ENCODE results near the gene TPI1. TPM values are rescaled to one million over a fixed set of nuclear protein-coding genes. Genes with fewer than 3 reads are reported as not detected.

Gene TPI1
- total RNA-seq, 2 donors from 2014 or later, result 642 to 858 TPM

DNA sequence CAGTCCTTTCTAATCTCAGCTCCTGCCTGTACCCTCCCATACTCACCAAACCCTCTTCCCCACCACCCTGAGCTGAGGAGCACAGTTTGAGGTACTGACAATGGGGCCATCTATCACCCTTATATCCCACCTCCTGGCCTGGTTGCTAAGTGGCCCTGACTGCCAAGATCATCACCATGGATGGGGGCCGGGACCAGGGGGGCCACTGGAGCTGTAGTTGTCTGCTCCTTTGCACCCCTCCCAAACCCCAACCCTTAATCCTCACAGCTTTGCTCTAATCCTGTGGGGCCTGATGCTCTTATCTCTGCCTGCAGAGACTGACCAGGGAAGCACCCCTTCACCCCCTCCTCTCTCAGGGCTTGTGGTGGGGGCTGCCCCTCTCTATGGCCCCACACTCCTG lies 27.0 kb upstream of the TPI1 start:
- ATAC-seq (peak; percentile 2 to 18), DNase-seq (no peak)
- intact Hi-C loops (cut with DNase I), result no loop called here

- ATAC-seq, result peak; percentile 34 to 76
- intact Hi-C loops (cut with DNase I), result no loop called here
- DNase-seq, result no peak
Observed at GRCh38 chr12:6840761-6841515, 26.4 kb upstream of the TPI1 start, which contains the start of gene GNB3. Gene GNB3, plus strand, starts transcription at chr12:6840925. Its CDS starts 363 bp downstream, at chr12:6841288.

DNA sequence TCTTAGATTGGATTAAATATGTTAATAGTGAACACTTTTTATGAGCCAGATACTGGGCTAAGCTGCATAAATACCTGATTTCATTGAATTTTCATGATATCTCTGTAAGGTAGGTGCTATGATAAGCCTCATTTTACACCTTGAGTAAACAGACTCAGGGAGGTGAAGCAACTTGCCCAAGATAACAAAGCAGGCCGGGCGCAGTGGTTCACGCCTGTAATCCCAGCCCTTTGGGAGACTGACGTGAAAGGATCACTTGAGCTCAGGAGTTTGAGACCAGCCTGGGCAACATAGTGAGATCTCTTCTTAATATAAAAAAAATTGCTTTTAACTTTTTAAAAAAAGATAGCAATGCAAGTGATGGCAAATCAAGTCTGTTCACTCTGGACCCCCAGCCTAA lies 25.3 kb upstream of the TPI1 start:
- no peak for DNase-seq
- intact Hi-C loops (cut with DNase I), result no loop called here
- ATAC-seq, result no peak

GRCh38 chr12:6843118-6843902 lies 24.0 kb upstream of the TPI1 start:
- no peak for DNase-seq
- no peak for ATAC-seq
- intact Hi-C loops (cut with DNase I), result no loop called here

DNA sequence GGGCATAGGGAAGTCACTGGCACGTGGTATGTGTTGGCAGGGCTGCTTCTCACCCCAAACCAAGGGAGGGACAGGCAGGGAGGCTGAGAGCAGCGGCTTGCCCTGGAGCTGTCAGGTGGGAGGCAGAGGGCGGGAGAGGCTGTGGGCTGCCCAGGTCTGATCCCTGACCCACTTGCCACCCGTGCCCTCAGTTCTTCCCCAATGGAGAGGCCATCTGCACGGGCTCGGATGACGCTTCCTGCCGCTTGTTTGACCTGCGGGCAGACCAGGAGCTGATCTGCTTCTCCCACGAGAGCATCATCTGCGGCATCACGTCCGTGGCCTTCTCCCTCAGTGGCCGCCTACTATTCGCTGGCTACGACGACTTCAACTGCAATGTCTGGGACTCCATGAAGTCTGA lies 21.9 kb upstream of the TPI1 start:
- intact Hi-C loops (cut with DNase I), result no loop called here
- DNase-seq (no peak), ATAC-seq (no peak)

DNA sequence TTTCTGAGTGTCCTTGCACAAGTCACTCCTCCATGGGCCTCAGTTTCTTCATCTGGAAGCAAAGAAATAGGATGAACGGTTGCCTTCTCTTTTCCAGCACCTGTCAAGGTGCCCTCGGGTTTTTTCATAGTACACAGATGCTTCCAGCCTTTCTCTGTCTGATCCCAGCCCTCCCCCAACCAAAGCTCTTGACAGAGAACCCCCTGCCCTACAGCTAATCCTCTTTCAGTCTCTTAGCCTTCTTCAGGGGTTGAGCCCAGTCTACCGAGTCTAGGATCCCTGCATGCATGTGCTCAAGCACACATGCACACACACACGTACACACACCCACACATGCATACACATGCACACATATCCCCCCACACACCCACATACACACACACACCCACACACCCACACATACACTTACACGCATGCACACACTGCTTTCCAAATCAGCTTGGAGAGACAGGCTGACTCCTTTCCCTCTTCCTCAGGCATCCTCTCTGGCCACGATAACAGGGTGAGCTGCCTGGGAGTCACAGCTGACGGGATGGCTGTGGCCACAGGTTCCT lies 20.9 kb upstream of the TPI1 start:
- DNase-seq (no peak), ATAC-seq (no peak)
- intact Hi-C loops (cut with DNase I), result no loop called here

DNA sequence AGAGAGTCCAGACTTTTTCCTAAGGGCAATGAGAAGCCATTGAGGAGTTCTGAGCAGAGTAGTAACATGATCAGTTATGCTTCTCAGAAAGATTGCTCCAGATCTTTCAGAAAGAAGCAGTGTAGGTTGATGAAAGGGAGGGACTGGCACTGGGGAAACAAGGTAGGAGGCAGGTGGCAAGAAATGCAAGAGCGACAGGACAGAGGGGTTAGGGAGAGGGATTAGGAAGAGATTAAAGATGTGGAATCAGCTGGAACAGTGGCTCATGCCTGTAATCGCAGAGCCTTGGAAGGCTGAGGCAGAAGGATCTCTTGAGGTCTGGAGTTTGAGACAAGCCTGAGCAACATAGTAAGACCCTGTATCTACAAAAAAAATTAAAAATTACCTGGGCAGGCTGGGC lies 19.7 kb upstream of the TPI1 start:
- DNase-seq (no peak), ATAC-seq (no peak)
- intact Hi-C loops (cut with DNase I), result no loop called here

GRCh38 chr12:6849427-6849826 lies 17.9 kb upstream of the TPI1 start:
- intact Hi-C loops (cut with DNase I), result no loop called here
- DNase-seq (no peak), ATAC-seq (no peak)

DNA sequence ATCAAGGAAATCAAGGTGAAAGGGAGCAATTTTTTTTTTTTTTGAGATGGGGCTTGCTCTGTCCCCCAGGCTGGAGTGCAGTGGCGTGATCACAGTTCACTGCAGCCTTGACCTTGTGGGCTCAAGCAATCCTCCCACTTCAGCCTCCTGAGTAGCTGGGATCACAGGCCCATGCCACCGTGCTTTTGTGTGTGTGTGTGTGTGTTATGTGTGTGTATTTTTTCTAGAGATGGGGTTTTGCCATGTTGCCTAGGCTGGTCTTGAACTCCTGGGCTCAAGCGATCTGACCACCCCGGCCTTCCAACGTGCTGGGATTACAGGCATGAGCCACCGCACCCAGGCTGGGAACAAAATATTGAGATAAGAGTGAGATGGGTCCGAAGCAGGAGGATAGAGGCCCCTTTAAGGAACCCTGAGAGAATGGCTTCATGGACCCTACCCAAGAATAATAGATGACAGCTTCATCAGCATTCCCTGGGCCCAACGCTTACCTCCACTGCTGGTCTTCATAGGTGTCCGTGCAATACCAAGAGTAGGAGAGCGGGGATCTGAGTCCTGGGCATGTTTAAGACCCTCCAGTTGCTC lies 17.3 kb upstream of the TPI1 start:
- ATAC-seq, result no peak
- no peak for DNase-seq
- intact Hi-C loops (cut with DNase I), result no loop called here

GRCh38 chr12:6850796-6851152 lies 16.6 kb upstream of the TPI1 start:
- DNase-seq (no peak), ATAC-seq (no peak)
- intact Hi-C loops (cut with DNase I), result no loop called here

- peak; percentile 96 for DNase-seq
- ATAC-seq, result peak; percentile 82 to 86
- intact Hi-C loops (cut with DNase I), result no loop called here
Observed at GRCh38 chr12:6851153-6851920, 16.0 kb upstream of the TPI1 start, which contains the start of gene CDCA3. Gene CDCA3, minus strand, starts transcription at chr12:6851286. Its CDS starts 334 bp downstream, at chr12:6850952.

DNA sequence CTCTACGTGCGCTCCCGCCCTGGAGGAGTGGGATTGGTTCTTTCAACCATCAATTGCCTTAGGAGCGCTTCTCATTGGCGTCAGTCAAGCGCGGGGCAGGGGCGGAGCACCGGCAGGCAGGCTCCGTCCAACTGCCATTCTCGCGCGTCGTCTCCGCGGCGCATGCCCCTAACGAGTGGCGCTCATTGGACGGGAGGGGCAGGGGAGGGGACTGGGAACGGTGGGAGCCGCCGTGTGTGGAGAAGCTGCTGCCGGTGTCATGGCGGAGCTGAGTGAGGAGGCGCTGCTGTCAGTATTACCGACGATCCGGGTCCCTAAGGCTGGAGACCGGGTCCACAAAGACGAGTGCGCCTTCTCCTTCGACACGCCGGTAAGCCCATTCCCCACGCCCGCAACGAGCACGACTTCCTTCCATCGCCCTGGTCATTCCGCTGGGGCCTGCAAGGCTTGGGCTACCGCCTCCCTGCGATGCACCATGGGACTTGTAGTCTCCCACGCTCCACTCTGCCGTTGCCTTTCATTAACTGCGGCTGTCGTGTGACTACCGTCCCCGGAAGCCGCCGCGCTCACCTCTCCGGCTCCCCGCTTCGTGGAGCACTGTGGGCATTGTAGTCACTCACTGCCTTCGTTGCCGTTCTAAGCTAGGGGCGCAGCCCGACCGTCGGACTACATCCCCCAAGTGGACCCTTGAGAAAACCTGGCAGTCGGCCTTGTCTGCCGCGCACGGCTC lies 15.2 kb upstream of the TPI1 start, which contains the start of gene USP5:
USP5 (plus strand) TSS at position 230 of the 730 bp plus-strand sequence; CDS start at position 260, 30 bp downstream.
- peak; percentile 91 to 93 for ATAC-seq
- intact Hi-C loops (cut with DNase I), result no loop called here

DNA sequence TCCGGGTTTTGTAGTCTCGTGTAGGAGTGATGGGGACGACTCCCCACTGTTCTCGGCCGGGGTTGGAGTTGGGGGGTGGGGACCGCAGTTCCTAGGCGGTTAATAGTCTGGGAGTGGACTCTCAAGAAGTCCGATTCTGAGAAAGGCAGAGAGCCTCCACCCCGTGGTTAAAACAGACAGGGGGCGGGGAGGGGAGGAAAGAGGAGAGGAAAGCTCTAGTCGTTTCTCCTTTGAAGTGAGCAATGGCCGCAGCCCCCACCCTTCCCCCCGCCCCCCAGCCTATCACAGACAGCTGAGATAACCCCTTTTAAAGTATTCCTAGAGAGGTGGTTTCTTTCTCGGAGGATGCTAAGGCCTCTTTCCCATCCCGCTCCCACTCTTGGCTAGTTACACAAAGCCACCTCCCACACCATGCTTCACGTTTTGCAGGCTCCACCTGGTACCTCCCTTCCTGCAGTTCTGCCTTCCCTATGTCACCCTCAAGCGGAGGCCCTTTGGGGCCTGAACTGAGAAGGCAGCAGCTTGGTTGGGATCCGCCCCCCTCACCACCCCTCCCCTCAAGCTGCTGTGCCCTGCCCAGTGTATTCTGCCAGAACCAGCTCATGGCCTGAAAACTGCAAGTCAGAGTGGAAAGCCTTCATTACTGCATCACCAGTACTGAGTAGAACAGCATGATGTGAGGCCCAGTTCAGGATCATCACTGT lies 14.5 kb upstream of the TPI1 start:
- intact Hi-C loops (cut with DNase I), result no loop called here
- ATAC-seq (peak in 1 of 2 donors; percentile 0), DNase-seq (peak; percentile 56)

More for the DNA sequence above, 15.2 kb upstream of the TPI1 start, which contains the start of gene USP5:
- peak; percentile 99 for DNase-seq

GRCh38 chr12:6853626-6854025 lies 13.7 kb upstream of the TPI1 start:
- intact Hi-C loops (cut with DNase I), result no loop called here
- ATAC-seq, result no peak
- no peak for DNase-seq

DNA sequence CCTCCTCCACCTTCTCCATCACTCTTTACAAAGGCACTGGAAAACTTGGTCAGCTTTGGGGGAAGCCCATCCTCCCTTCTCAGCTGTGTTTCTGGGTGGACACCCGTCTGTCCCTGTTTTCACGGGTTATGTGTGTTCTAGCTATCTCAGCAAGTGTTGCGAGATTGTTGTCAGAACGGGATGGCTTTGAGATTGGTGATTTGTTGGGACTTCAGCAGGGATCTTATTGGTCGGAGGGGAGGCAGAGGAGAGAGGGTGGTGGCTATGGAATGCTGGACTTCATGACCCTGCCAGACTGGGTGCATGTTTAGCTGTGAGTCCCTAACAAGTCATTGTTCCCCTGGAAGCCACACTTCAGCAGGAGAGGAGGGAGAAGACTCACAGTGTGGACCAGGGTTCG lies 13.3 kb upstream of the TPI1 start:
- DNase-seq, result no peak
- no peak for ATAC-seq

GRCh38 chr12:6855322-6855721 lies 12.0 kb upstream of the TPI1 start:
- intact Hi-C loops (cut with DNase I), result no loop called here
- no peak for ATAC-seq
- DNase-seq, result no peak

More for the DNA sequence above, 13.3 kb upstream of the TPI1 start:
- intact Hi-C loops (cut with DNase I), result no loop called here

GRCh38 chr12:6858799-6859198 lies 8.5 kb upstream of the TPI1 start:
- ATAC-seq (no peak), DNase-seq (no peak)

GRCh38 chr12:6860116-6860515 lies 7.2 kb upstream of the TPI1 start:
- ATAC-seq (no peak), DNase-seq (no peak)
- intact Hi-C loops (cut with DNase I), result no loop called here

More at GRCh38 chr12:6858799-6859198, 8.5 kb upstream of the TPI1 start:
- intact Hi-C loops (cut with DNase I), result no loop called here
